Measurements from ENCODE around the gene C1orf21.
"Not testable (repeated sequence)": the region's sequence is repeated elsewhere in the genome, so short reads cannot be mapped to it uniquely, and the experiment has no call there.

C1orf21 gene

GRCh38 chr1:184605941-184606340, 219.1 kb downstream of the C1orf21 start:
- no peak for TF ChIP-seq CTCF (IDR thresholded peaks at IDR 0.05; ENCODE audit: extremely low read depth, insufficient read depth, missing control alignments)
- in situ Hi-C loops (cut with MboI; ENCODE audit: low pct_unique_long_range_greater_than_20kb, low sequenced_read_pairs, unreplicated experiment), result no loop called here
- DNase-seq (ENCODE audit: low spot score), result no peak

- in situ Hi-C loops (cut with MboI; ENCODE audit: low pct_unique_long_range_greater_than_20kb, low sequenced_read_pairs, unreplicated experiment), result no loop called here
Observed at GRCh38 chr1:184606786-184607185, 220.0 kb downstream of the C1orf21 start.

GRCh38 chr1:184608581-184608980, 221.8 kb downstream of the C1orf21 start:
- in situ Hi-C loops (cut with MboI; ENCODE audit: low pct_unique_long_range_greater_than_20kb, low sequenced_read_pairs, unreplicated experiment), result no loop called here

More at GRCh38 chr1:184606786-184607185, 220.0 kb downstream of the C1orf21 start:
- DNase-seq (ENCODE audit: low spot score), result no peak
- TF ChIP-seq CTCF (IDR thresholded peaks at IDR 0.05; ENCODE audit: extremely low read depth, insufficient read depth, missing control alignments), result no peak

GRCh38 chr1:184608990-184609389, 222.2 kb downstream of the C1orf21 start:
- in situ Hi-C loops (cut with MboI; ENCODE audit: low pct_unique_long_range_greater_than_20kb, low sequenced_read_pairs, unreplicated experiment), result no loop called here
- TF ChIP-seq CTCF (IDR thresholded peaks at IDR 0.05; ENCODE audit: extremely low read depth, insufficient read depth, missing control alignments), result no peak
- no peak for DNase-seq (ENCODE audit: low spot score)

More at GRCh38 chr1:184608581-184608980, 221.8 kb downstream of the C1orf21 start:
- no peak for DNase-seq (ENCODE audit: low spot score)
- no peak for TF ChIP-seq CTCF (IDR thresholded peaks at IDR 0.05; ENCODE audit: extremely low read depth, insufficient read depth, missing control alignments)

- in situ Hi-C loops (cut with MboI; ENCODE audit: low pct_unique_long_range_greater_than_20kb, low sequenced_read_pairs, unreplicated experiment), result no loop called here
- no peak for DNase-seq (ENCODE audit: low spot score)
- TF ChIP-seq CTCF (IDR thresholded peaks at IDR 0.05; ENCODE audit: extremely low read depth, insufficient read depth, missing control alignments), result no peak
Observed at GRCh38 chr1:184610876-184611595, 224.2 kb downstream of the C1orf21 start.

- in situ Hi-C loops (cut with MboI; ENCODE audit: low pct_unique_long_range_greater_than_20kb, low sequenced_read_pairs, unreplicated experiment), result not testable (repeated sequence)
Observed at GRCh38 chr1:184612229-184612628, 225.4 kb downstream of the C1orf21 start.

GRCh38 chr1:184614667-184615066, 227.8 kb downstream of the C1orf21 start:
- TF ChIP-seq CTCF (IDR thresholded peaks at IDR 0.05; ENCODE audit: extremely low read depth, insufficient read depth, missing control alignments), result no peak
- no peak for DNase-seq (ENCODE audit: low spot score)
- in situ Hi-C loops (cut with MboI; ENCODE audit: low pct_unique_long_range_greater_than_20kb, low sequenced_read_pairs, unreplicated experiment), result no loop called here

More at GRCh38 chr1:184612229-184612628, 225.4 kb downstream of the C1orf21 start:
- DNase-seq (ENCODE audit: low spot score), result not testable (repeated sequence)
